ENCODE data around the gene CACNA2D4. TPM values are rescaled to one million over a fixed set of nuclear protein-coding genes. Genes with fewer than 3 reads are reported as not detected.
A peak's percentile ranks its signal among the peaks of the same experiment; 100 is the strongest.

The CACNA2D4 gene
- total and polyA plus RNA-seq, 2 donors (not counting 1 experiment from before 2014, with no cell fraction given): 0.68 to 0.99 TPM

DNA sequence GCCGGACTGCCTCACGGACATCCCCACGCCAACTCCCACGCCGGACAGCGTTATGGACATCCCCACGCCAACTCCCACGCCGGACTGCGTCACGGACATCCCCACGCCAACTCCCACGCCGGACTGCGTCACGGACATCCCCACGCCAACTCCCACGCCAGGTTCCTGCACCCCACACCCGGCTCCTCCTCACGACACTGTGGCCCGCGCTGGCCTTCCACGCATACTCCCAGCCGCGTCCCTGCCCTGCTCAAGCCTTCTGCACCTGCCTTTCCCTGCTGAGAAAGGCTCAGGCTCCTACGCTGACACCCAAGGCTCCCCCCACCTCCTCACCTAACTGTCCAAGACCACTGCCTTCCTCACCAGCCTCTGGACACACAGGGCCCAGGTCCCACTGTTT is 9.7 kb downstream of the CACNA2D4 start:
- Histone ChIP-seq H3K36me3 (ENCODE audit: control insufficient read depth, insufficient read depth, low read length) (no peaks in the 10 kb centered on the region), H3K4me2 (ENCODE audit: extremely low read depth, insufficient read depth, low read length) (no peak overlapping the region), H3K27me3 (ENCODE audit: control insufficient read depth, insufficient read depth, low read length) (peaks cover 2% of the 10 kb centered on the region), H3K4me1 (ENCODE audit: control insufficient read depth, extremely low read depth, insufficient read depth, low read length) (no peaks in the 10 kb centered on the region), H3K9ac (ENCODE audit: insufficient read depth, low read length) (no peak overlapping the region), H2AFZ (ENCODE audit: low read length) (no peak overlapping the region), H3K27ac (ENCODE audit: insufficient read depth, low read length) (no peak overlapping the region), H4K20me1 (ENCODE audit: control insufficient read depth, extremely low read depth, insufficient read depth, low read length) (no peaks in the 10 kb centered on the region), H3K4me3 (replicated peaks in 1 of 4; ENCODE audit: control extremely low read depth in 1 of 4, insufficient read depth in 1 of 4, low read depth in 3 of 4, low read length in 4 of 4) (no peak overlapping the region), H3K9me3 (ENCODE audit: control insufficient read depth, insufficient read depth, low read depth, low read length) (no peaks in the 10 kb centered on the region), H3K79me2 (ENCODE audit: control insufficient read depth, insufficient read depth, low read length) (no peaks in the 10 kb centered on the region)
- TF ChIP-seq, protein P1, sequence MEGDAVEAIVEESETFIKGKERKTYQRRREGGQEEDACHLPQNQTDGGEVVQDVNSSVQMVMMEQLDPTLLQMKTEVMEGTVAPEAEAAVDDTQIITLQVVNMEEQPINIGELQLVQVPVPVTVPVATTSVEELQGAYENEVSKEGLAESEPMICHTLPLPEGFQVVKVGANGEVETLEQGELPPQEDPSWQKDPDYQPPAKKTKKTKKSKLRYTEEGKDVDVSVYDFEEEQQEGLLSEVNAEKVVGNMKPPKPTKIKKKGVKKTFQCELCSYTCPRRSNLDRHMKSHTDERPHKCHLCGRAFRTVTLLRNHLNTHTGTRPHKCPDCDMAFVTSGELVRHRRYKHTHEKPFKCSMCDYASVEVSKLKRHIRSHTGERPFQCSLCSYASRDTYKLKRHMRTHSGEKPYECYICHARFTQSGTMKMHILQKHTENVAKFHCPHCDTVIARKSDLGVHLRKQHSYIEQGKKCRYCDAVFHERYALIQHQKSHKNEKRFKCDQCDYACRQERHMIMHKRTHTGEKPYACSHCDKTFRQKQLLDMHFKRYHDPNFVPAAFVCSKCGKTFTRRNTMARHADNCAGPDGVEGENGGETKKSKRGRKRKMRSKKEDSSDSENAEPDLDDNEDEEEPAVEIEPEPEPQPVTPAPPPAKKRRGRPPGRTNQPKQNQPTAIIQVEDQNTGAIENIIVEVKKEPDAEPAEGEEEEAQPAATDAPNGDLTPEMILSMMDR (conservative IDR thresholded peaks at IDR 0.05 in 1 of 2, IDR thresholded peaks at IDR 0.05 in 1 of 2; ENCODE audit: low read depth in 1 of 2, low read length in 2 of 2): no peak
- TF ChIP-seq EZH2 (IDR thresholded peaks at IDR 0.05; ENCODE audit: low read length, missing control alignments): no peak
- DNase-seq (ENCODE audit: low read depth in 2 of 2): no peak

DNA sequence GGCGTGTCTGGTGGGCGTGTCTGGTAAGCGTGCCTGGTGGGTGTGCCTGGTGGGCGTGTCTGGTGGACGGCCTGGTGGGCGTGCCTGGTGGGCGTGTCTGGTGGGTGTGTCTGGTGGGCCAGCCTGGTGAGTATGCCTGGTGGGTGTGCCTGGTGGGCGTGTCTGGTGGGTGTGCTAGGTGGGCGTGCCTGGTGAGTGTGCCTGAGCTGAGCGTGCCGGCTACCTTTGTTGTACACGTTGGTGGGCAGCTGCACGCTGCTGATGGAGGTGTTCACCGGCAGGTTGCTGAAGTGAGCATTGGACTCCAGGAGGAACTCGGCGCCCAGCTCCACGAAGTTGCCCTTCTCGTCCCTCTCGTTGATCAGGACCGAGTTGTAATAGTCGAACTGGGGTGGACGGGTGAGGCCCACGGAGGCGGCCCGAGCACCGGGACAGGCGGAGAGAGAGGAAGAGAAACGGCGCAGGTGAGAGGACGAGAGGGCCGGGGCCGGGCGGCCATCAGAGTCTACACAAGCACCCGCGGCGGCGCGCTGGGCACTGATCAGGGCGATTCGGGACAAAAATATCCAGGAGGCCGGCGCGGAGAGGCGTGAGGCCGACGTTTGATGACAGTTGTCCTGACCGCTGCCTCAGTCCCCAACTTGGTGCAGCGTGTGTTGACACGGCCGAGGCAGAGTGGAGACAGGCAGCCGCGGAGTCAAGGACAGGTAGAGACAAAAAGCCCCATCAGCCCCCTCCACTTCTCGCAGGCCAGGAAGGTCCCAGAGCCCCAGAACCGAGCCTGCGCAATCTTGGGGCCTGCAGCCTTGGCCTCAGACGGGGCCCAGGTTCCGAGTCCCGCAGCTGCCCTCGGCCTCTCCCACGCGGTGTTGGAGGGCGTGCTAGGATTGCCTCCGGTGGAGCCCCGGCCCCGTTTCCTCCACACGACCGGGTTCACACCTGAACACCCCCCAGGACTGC is 10.5 kb downstream of the CACNA2D4 start:
- Histone ChIP-seq H3K27ac (ENCODE audit: insufficient read depth, low read length) (no peak overlapping the region), H3K4me3 (replicated peaks in 1 of 4; ENCODE audit: control extremely low read depth in 1 of 4, insufficient read depth in 1 of 4, low read depth in 3 of 4, low read length in 4 of 4) (no peak overlapping the region), H3K9me3 (ENCODE audit: control insufficient read depth, insufficient read depth, low read depth, low read length) (no peaks in the 10 kb centered on the region), H2AFZ (ENCODE audit: low read length) (no peak overlapping the region), H3K79me2 (ENCODE audit: control insufficient read depth, insufficient read depth, low read length) (no peaks in the 10 kb centered on the region), H4K20me1 (ENCODE audit: control insufficient read depth, extremely low read depth, insufficient read depth, low read length) (no peaks in the 10 kb centered on the region), H3K4me1 (ENCODE audit: control insufficient read depth, extremely low read depth, insufficient read depth, low read length) (no peaks in the 10 kb centered on the region), H3K9ac (ENCODE audit: insufficient read depth, low read length) (no peak overlapping the region), H3K36me3 (ENCODE audit: control insufficient read depth, insufficient read depth, low read length) (no peaks in the 10 kb centered on the region), H3K27me3 (ENCODE audit: control insufficient read depth, insufficient read depth, low read length) (no peaks in the 10 kb centered on the region), H3K4me2 (ENCODE audit: extremely low read depth, insufficient read depth, low read length) (peak overlapping the region; percentile 8)
- TF ChIP-seq, protein P1 (conservative IDR thresholded peaks at IDR 0.05 in 1 of 2, IDR thresholded peaks at IDR 0.05 in 1 of 2; ENCODE audit: low read depth in 1 of 2, low read length in 2 of 2): no peak
- TF ChIP-seq EZH2 (IDR thresholded peaks at IDR 0.05; ENCODE audit: low read length, missing control alignments): no peak
- no peak for DNase-seq (ENCODE audit: low read depth in 2 of 2)

DNA sequence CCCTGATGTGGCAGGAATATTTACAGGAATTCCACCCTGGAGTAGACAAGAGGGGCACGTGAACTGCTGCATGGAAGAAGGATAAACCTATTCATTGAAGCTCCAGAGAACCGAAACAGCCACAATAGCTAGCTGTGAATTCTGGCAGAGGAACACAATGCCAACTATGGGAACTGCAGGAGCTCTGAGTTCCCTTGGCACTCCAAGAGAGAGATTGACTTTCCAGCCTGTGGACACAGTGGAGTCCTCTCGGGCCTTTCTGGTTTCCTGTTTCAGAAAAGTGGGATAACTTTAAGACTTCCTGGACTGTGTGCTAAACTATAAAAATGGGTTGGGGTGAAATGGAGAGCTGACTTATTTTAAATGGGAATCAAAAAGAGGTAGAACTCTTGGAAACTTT is 11.9 kb downstream of the CACNA2D4 start:
- H3K4me2 ChIP-seq (ENCODE audit: extremely low read depth, insufficient read depth, low read length): no peak overlapping the region
- H3K79me2 ChIP-seq (ENCODE audit: control insufficient read depth, insufficient read depth, low read length): no peaks in the 10 kb centered on the region
- H3K9ac ChIP-seq (ENCODE audit: insufficient read depth, low read length): no peak overlapping the region
- no peaks in the 10 kb centered on the region for H3K27me3 ChIP-seq (ENCODE audit: control insufficient read depth, insufficient read depth, low read length)
- no peaks in the 10 kb centered on the region for H3K9me3 ChIP-seq (ENCODE audit: control insufficient read depth, insufficient read depth, low read depth, low read length)
- TF ChIP-seq EZH2 (IDR thresholded peaks at IDR 0.05; ENCODE audit: low read length, missing control alignments): no peak
- TF ChIP-seq, protein P1 (conservative IDR thresholded peaks at IDR 0.05 in 1 of 2, IDR thresholded peaks at IDR 0.05 in 1 of 2; ENCODE audit: low read depth in 1 of 2, low read length in 2 of 2): no peak
- no peak for DNase-seq (ENCODE audit: low read depth in 2 of 2)
- no peaks in the 10 kb centered on the region for H4K20me1 ChIP-seq (ENCODE audit: control insufficient read depth, extremely low read depth, insufficient read depth, low read length)
- H3K36me3 ChIP-seq (ENCODE audit: control insufficient read depth, insufficient read depth, low read length): no peaks in the 10 kb centered on the region
- no peak overlapping the region for H3K4me3 ChIP-seq (replicated peaks in 1 of 4; ENCODE audit: control extremely low read depth in 1 of 4, insufficient read depth in 1 of 4, low read depth in 3 of 4, low read length in 4 of 4)
- no peak overlapping the region for H3K27ac ChIP-seq (ENCODE audit: insufficient read depth, low read length)
- no peaks in the 10 kb centered on the region for H3K4me1 ChIP-seq (ENCODE audit: control insufficient read depth, extremely low read depth, insufficient read depth, low read length)
- H2AFZ ChIP-seq (ENCODE audit: low read length): no peak overlapping the region
